ENCODE results near the gene KCNJ14.

DNA sequence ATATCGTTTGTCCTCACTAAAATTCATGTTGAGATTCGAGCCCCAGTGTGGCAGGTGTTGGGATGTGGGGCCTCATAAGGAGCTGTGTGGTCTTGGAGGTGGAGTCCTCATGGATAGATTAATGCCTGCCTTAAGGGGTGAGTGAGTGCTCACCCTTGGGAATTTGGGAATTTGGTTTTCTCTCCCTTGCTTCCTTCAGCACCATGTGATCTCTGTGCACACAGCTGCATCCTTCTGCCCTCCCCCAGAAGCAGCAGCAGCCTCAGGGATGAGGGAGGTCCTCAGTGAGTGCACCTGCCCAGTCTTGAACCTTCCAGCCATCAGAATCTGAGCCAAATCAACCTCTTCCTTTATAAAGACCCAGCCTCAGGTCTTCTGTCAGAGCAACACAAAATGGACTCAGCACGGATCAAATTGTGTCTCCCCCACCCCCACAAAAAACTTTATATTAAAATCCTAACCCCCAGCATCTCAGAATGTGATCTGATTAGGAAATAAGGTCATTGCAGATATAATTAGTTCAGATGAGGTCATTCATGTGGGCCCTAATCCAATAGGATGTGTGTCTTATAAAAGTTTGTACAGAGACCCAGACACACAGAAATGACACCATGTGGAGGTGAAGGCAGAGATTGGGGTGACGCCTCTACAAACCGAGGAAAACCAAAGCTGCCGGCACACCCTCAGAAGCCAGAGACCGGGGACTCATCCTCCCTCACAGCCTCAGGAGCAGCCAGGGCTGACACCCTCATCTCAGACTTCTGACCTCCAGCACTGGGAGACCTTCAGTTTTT, 26.7 kb downstream of the KCNJ14 start:
- TF ChIP-seq, protein P1, sequence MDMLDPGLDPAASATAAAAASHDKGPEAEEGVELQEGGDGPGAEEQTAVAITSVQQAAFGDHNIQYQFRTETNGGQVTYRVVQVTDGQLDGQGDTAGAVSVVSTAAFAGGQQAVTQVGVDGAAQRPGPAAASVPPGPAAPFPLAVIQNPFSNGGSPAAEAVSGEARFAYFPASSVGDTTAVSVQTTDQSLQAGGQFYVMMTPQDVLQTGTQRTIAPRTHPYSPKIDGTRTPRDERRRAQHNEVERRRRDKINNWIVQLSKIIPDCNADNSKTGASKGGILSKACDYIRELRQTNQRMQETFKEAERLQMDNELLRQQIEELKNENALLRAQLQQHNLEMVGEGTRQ (IDR thresholded peaks at IDR 0.05; ENCODE audit: low read depth, low read length), result no peak
- TF ChIP-seq POLR2A (IDR thresholded peaks at IDR 0.05; ENCODE audit: low read depth, low read length), result no peak

Measured in IMR-90 (cell line).